AG09309 (cell line): ENCODE results near the gene TMEM184A.

ENCODE experiments used
- DNase-seq: peaks from one replicate; pipeline ENCODE4 v3.0.0-alpha.2; 2010; ENCODE audit warnings: low read depth
- H3K4me3 ChIP-seq: 2 replicates; pipeline ENCODE4 v1.5.1; 2011; ENCODE audit warnings: mild to moderate bottlenecking, low read depth, low read length, moderate library complexity; ENCODE audit not compliant: control insufficient read depth
- TF ChIP-seq, protein P1 (sequence below): IDR thresholded peaks from 2 replicates; pipeline ENCODE4 v1.5.1; 2011; ENCODE audit warnings: mild to moderate bottlenecking, low read depth, low read length, inconsistent platforms; ENCODE audit not compliant: insufficient read depth, control insufficient read depth; ENCODE audit errors: missing control alignments

The TMEM184A gene

DNA sequence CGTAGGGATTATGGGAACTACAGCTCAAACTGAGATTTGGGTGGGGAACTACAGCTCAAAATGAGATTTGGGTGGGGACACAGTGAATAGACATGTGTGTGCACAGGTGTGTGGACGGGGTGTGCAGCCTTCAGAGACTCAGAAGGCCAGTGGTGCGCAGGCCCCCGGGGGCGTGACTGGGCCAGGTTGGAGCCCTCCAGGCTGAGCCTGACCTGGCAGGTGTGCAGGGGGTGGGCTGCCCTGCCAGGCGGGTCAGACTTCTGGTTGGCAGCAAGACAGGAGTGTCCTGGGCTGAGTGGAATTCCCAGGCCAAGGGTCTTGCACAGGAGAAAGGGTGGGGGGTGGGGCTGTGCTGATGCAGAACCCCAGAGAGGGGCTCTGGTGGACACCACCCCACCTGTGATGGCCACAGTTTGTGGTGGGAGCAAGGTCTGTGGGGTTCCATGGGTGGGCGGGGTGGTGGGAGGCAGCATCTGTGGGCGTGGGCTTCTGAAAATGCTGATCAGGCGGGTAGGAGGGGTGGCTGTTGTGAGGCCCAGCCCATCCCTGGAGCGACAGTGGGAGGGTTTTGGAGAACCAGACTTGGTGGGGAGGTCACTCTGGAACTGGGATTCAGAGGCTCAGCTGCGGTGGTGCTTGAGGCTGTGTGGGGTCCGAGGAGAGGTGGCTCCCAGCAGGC lies 43.1 kb upstream of the TMEM184A start:
- no peak for DNase-seq
- TF ChIP-seq, protein P1, sequence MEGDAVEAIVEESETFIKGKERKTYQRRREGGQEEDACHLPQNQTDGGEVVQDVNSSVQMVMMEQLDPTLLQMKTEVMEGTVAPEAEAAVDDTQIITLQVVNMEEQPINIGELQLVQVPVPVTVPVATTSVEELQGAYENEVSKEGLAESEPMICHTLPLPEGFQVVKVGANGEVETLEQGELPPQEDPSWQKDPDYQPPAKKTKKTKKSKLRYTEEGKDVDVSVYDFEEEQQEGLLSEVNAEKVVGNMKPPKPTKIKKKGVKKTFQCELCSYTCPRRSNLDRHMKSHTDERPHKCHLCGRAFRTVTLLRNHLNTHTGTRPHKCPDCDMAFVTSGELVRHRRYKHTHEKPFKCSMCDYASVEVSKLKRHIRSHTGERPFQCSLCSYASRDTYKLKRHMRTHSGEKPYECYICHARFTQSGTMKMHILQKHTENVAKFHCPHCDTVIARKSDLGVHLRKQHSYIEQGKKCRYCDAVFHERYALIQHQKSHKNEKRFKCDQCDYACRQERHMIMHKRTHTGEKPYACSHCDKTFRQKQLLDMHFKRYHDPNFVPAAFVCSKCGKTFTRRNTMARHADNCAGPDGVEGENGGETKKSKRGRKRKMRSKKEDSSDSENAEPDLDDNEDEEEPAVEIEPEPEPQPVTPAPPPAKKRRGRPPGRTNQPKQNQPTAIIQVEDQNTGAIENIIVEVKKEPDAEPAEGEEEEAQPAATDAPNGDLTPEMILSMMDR: no peak
- no peak overlapping the region for H3K4me3 ChIP-seq

DNA sequence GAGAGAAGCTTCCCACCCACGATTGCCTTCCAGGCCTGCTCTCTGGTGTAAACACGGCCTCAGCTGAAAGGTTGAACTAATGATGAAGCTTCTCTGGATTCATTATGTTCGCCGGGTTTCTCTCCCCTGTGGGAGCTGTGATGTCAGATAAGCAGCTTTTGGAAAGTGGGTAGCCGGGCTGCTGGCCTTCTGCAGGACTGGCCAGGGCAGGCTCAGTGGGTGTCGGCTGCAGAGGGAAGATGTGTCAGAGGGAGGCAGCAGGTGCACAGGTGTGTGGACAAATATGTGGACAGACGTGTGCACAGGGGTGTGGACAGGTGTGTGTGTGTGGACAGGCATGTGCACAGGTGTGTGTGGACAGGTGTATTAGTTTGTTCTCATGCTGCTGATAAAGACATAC lies 42.3 kb upstream of the TMEM184A start:
- no peak for DNase-seq
- TF ChIP-seq, protein P1: no peak
- no peak overlapping the region for H3K4me3 ChIP-seq

DNA sequence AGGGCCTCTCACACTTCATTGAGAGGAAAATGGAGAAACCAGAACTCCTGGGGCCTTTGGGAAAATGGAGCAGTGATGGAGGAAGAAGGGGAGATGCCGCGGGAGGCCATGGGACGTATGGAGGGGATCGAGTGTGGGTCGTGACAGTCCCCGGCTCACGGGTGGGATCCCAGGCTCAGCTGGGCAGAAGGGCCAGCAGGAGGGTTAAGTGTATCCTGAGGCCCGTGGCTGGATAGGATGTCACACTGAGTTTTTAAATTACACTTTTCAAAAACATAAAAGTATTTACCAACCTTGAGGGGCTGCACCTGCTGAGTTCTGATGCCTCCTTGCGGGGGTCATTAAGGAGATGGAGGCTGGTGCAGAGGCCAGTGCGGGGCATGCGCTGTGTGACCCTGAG lies 41.8 kb upstream of the TMEM184A start:
- TF ChIP-seq, protein P1: no peak

DNA sequence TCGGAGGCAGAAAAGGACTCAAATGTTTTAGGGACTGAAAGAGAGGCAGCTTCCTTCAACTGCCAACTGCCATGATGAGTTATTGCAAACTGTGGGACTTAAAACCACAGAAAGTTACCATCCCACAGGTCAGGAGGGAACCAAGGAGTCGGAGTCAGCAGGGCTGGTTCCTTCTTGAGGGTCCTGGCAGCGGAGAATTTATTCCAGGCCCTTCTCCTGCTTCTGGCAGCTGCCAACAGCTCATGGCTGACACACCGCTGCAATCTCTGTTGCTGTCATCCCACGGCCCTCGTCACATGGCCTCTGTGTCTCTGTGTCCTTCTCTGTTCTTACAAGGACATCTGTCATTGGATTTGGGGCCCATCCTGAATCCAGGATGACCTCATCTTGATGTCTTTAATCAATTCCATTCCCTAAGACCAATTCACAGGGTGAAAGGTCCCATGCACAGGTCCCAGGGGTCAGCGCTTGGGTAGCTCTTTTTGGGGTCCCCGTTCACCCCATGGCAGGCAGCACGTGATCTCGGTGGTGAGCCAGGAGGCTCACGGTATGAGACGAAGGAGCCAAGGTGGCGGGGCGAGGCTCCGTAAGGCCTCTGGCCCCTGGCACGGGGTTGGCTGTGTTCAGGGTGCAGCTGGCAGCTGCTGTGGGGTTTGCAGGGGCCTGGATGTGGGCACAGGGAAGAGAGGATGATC lies 41.2 kb upstream of the TMEM184A start:
- no peak for DNase-seq
- TF ChIP-seq, protein P1: no peak
- no peak overlapping the region for H3K4me3 ChIP-seq

More for the DNA sequence above, 41.8 kb upstream of the TMEM184A start:
- no peak overlapping the region for H3K4me3 ChIP-seq
- DNase-seq: no peak

DNA sequence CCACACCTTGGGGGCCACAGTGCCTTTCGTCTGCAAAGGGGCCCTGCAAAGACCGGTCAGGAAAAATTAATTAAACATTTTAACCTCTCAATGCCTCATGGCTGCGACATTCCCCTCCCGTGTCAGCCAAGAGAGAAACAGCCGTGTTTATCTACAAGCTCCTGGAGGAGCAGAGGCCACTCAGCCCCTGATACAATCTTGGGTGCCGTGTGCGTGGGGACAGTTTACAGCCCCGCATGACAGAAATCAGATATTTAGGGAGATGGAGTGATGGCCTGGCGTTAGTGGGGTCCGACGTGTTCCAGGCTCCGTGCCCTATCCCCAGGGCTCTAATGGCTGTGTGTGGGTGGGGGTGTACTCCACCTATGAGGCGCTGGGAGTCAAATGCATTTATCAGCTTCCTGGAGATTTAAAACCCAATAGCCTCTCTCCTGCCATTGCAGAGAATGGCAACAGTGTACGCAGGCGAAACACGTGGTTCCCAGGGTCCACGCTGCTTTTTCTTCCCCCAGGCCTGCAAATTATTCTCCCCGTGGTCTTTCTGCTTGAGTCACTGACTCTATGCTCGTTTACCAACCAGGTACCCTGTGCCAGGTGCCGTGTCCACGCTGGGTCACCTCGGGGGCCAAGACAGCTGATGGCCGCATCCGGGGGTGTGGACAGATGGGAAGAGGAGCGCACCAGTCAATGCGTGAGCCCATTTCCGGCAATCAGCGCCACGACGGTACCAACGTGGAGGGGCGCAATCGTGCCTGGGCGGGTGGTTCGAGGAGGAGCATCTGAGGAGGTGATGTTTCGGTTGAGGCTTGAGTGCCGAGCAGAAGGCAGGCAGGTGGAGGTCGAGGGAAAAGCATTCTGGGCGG lies 40.4 kb upstream of the TMEM184A start:
- H3K4me3 ChIP-seq: no peak overlapping the region
- no peak for DNase-seq
- TF ChIP-seq, protein P1: no peak

DNA sequence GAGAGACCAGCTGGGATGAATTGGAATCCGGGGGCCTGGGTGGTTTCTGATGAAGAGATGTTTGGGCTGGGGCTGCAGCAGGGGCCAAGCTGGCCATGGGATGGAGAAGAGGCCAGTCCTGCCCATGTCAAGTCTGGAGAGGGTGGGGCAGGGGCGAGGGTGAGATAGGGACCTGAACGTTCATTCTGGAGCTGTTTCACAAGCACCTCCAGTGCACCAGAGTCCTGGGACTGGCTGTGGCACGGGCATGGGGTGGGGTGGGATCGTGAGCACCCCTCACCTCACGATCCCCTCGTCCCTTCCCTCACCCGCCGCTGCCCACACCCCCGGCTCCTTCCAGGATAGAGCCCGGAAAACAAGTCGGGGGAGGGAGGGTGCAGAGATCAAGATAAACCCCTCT lies 39.6 kb upstream of the TMEM184A start:
- no peak overlapping the region for H3K4me3 ChIP-seq
- TF ChIP-seq, protein P1: no peak
- no peak for DNase-seq
